NCI-H510A (cell line): Measurements from ENCODE around the gene CCDC148.
A peak's percentile ranks its signal among the peaks of the same experiment; 100 is the strongest.

Source experiments
- DNase-seq: peaks from one replicate; lab custom pipeline; 2025; lab: John Stamatoyannopoulos, UW

Gene CCDC148

DNA sequence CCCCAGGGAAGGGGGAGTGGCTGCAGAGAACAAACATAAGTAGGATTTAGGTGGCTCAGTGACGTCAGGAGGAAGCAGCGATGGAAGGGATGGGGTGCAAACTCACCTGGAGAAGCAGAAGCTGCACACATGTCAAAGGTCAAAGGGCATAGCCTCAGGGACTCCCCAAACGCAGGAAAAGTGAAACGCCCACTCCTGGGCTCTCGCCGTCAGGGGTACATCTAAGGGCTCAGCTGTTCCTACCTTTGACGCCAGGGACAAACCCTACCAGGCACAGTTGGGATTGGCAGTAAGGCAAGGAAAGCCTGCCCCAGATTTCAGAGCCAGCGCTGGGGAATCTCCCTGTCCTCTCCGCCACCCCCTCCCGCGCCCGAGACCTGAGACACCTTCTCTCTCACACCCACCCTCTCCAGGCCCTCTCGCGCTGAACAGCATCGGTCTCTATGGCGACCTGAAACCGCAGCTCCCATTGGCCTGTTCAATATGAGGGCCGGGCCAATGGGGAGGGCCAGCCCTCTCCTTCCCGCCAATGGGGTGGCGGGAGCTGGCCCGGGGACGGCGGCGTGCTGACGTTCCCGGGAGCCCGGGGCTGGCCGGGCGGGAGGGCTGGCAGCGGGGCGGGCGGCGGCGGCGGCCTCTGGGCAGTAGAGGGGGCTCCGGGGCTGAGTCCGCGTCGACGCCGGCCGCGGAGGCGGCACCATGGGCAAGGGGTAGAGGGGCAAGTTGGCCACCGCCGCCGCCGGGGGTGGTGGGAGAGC is at the start of gene CCDC148, which contains the start of gene PKP4:
Gene CCDC148, minus strand, starts transcription at position 445 of the 758 bp plus-strand sequence. Its CDS starts 314 bp downstream, at position 131.
Gene PKP4, plus strand, starts transcription at position 644 of the 758 bp plus-strand sequence. CDS start 76,233 bp downstream, outside the sequence.
- DNase-seq = peak; percentile 77

DNA sequence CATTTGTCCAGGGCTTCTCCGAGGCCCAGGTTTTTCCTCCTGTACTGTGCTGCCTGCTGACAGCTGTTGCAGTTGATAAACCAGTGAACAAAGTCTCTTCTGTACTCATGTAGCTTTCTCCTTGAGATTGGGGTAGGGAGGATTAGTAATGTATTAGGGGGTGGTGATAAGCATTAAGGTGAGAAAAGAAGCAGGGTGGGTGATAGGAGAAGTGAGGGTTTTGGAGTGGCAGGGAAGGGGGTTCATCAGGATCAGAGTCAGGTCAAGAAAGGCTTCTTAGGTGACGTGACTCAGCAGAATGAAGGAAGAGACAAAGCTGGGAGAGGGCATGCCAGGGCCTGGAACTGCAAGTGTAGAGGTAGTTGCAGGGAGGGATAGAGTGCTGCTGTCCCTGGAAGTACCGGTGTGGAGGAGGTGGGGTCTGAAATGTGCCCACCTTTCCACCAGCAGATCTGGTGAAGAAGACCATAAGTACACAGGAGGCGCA is 48.9 kb upstream of the CCDC148 start:
- no peak for DNase-seq

DNA sequence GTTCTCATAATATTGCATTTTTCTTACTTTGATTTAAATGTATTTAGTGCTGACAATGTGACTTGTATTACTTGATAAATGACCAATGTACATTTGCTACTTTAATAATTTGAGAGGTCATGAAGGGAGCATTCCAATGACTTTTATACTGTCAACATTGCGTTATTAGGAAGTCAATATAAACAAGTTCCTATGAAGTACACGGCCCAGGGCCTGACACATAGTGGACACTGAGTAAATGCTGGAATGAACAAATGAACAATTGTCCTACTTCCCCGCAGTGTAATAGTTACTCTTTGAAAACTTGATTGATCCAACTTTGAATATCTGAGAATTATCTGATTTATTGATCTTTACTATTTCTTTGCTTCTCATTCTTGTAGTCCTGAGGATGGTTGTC is 47.5 kb upstream of the CCDC148 start:
- DNase-seq = no peak

DNA sequence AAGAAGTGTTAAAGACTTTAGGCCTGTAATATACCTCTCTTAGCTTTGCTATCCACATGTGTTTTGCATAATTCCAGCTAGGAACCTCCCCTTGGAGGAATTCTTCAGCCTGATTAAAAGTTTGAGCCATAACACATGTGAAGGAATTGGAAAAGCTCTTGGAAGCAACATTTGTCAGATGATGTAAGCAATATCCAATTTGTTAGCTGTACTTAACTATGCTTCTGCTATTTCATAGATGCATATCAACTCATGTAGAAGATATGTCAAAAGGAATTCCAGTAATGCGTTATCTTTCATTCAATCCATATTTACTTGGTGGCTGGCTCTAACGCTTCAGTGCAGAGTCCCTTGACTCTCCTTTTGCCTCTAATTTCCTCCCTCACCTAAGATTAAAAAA is 46.4 kb upstream of the CCDC148 start:
- no peak for DNase-seq

DNA sequence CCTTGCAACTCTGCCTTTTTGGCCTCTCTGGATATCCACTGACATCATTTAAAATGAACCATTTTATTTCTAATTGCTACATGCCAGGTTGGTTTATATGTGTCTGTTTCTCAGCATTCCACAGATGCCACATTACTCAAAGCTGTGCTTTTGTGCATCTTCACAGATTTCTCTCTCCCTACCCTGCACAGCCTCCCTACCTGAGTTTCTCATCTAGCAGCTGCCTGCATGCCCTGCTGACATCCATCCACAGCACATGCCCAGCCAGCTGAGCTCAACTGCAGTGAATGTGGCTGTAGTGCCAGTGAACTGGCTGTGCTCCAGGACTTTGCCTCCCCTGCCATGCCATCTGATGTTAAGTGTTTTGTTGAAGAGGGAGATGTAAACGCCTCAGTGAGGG is 44.7 kb upstream of the CCDC148 start:
- DNase-seq = peak; percentile 21

DNA sequence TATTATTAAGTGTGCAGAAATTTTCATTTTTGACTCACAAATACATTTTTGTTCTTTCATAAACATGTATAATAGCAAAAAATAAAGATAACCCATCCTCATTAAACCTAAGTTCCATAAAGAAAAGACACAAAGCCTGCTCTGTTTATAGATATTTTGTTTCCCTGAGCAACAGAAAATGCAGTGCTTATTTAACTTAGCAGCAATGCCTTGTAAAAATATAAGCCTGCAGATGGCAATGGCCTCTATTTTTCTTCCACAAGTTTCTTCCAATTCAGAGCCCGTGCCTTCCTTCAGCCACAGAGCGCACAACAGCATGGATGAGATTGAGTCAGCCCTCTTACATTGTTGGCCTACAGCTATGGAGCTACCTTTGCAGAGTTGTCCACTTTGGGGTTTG is 43.8 kb upstream of the CCDC148 start:
- DNase-seq = no peak

DNA sequence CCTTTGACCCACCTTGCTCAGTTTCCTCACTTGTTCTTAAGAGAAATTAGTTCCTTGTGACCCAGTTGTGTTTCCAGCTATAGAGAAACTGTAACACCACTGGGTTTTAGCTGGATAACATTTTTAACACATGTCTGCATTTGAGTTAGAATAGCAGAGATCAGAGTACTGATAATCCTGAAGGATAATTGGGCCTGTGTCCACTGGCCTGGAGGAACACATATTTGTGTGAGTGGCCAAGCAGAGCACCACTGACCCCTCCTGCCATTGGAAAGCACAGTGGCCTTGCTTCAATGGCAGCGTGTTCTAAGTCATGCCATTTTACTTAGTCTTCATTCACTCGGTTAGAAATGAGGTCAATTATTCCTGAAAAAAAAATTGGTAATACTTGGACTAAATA is 42.8 kb upstream of the CCDC148 start:
- no peak for DNase-seq

DNA sequence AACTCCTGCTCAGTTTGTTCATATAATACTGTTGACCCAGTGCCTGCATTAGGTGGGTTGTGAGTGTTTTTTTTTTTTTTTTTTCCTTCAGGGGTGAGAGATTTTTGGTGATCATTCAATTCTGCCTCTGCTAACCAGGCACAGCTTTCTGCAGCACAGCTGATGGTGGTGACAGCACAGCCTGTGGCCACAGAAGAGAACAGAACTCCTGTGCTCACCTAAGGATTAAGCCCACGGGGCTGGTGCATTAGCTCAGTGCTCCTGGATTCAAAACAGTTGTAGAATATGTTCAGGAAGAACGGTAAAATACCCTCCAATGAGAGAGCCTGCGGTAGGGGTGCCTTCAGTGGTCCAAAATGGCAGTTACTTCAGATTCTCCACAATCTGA is 42.2 kb upstream of the CCDC148 start:
- DNase-seq = no peak

DNA sequence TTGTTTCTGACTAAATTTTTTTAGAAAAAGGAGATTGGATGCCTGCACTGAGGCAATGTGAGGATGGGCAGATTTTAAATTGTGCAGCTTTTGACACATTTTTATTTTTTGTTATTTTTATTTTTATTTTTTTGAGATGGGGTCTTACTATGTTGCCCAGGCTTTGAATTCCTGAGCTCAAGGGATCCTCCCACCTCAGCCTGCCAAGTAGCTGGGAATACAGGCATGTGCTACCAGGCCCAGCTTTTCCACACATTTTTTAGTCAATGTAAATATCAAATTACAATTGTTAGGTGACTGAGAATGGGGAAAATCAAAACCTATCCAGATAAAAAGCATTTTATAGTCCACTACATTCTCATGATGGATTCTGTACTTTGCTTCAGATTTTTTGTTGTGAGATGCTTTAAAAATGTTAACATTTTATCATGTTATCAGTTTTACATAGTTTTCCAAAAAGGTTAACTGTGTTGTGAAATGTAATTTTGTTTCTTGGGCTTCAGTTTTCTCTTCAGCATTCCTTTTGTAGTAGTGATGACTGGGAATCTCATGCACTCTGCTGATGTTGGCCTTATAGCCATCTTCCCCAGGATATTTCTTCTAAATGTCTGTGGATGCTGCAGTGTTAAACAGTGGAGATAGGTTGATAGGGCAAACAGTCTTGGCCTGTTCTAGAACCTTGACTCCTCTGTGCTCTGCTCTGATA is 41.6 kb upstream of the CCDC148 start:
- DNase-seq = no peak

DNA sequence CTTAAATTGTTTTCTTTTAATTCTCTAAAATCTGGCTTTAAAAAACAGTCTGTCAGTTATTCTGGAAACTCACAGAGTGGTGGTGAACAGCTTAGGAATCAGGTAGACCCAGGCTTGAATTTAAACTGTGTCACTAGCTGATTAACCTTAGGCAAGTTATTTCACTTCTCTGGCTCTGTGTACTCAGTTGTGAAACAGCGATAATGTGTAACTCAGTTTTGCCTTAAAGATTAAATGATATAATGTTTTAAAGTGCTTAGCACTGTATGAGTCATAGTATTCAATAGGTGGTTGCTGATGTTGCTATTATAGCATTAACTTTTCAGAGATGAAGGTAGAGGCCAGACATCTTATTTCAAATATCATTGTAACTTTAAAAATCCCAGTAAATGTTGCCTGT is 40.9 kb upstream of the CCDC148 start:
- no peak for DNase-seq

DNA sequence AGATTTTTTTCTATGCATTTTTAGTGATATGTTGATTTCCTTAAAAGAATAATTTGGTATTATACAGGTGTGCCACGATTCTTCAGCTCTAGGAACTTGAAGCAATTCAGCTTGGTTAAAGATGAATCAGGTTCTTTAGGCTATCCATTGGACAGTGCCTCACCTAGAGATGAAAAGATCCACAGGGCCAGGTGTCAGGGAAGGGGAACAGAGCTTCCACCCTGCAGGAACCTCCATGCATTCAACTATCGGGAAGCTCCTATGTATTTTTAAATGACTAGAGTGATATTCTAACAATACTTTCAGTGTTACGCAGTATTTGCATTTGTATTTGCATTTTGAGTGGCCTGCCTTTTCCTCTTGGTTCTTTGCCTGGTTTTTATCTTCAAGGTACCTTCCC is 40.4 kb upstream of the CCDC148 start:
- no peak for DNase-seq

DNA sequence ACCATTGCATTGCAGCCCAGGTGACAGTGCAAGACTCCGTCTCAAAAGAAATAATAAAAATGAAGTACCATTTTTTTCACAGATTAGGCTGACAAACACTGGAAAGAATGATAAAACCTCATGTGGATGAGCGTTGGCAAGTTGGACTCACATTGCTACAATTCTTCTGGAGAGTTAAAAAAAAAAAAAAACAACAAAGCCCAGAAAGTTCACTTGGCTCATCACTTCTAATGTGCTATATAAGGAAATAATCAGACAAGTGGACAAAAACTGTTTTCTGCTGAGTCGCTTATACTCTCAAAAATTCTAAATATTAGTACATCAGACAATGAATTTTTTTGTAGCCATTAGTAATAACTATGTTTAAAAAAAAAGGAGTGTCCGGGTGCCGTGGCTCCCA is 38.6 kb upstream of the CCDC148 start:
- DNase-seq = no peak

DNA sequence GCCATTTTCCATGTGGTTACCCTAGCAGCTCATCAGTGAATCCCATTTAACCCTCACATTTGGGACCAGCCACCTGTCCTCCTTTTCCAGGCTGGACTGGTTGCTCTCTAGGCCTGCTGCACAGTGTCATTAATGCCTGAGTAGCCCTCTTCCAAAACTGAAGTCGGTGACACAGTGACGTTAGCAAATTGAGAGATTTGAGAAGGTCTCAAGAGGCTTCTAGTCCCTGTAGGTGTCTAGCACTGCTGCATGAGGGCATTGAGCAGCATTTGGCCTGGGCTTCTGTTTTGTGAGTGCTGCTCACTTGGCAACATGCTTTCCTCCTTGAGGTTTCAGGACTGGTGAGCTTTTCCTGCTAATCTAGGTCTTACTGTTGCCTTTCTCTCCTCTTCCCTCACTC is 36.9 kb upstream of the CCDC148 start:
- no peak for DNase-seq

DNA sequence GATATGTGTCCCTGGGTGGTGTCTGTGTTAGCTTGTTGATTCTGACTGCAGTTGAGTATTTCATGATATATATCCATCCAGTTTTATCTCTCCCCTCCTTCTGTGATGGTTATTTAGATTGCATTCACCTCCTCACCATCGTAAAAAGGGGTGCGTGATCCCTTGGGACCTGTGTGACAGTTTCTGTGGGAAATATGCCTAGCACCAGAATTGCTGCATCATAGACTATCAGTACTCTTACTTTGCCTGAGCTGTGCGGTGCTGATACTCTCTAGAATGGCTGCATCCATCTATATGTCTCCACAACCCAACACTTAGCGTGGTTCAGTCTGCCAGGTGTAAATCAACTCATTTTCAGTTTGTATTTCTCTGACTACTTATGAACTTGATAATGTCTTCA is 34.5 kb upstream of the CCDC148 start:
- DNase-seq = no peak

DNA sequence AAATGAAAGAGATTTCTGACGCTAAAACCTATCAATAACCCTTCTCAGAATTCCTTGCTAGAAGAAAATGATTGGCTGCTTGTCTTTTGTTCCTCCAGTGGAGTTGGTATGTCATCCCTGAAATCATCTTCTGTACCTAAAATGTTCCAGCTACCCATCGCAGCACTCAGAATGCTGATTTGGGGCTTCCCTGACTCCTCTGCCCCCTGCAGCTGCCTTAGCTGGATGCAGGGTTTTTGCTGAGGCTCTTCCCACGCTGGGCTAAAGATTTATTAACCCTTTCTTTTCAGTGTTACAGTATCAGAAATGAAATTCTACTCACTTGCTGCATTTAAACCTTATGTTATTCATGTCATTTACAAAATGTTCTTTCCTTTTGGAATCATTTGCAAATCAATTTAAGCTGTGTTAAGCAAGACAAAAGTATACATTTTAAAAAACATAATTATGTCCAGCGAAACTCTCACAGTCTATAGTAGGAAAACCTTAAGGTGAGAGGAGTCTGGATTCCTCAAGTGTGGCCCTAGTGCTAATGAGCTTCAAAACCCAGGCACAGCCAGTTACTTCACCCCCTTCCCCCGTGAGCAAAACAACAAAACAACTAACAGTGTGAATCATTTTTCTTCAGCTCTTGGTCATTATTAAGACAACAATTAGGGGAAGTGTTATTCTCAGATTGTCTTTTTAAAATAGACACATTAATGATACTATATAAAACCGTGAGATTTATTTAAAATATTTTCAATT is 33.0 kb upstream of the CCDC148 start:
- no peak for DNase-seq

DNA sequence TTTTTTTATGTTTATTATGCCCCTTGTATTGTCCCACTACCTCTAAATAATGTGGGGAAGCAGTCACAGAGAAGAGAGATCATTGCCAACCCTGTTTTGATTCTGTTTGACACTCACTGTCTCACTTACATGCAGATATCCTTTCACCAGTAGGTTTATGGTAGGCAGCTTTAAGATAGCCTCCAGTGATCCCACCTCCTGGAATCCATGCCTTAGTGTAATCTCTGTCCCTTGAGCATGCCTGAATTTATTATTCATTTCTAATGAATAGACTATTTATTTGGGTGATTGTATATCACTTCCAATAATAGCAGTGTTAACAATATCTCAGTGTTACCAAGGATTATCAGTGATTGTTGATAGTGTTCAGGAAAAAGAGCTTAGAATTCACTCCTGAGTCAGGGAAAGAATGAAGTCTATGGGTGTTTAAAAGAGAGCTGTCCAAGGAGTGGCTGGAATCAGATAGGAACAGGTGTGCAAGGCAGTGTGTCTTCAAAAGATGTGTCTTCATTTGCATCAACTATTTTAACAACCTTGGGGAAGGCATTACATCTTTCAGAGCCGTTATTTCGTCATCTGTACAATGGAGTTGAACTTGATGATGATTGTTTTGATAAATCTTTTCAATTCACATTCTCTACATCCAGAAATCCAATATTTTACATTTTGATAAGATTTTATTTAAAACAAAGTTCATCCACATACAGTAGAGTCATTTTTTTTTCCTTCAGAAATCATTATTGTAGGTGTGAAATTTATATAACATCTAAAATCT is 32.1 kb upstream of the CCDC148 start:
- no peak for DNase-seq

DNA sequence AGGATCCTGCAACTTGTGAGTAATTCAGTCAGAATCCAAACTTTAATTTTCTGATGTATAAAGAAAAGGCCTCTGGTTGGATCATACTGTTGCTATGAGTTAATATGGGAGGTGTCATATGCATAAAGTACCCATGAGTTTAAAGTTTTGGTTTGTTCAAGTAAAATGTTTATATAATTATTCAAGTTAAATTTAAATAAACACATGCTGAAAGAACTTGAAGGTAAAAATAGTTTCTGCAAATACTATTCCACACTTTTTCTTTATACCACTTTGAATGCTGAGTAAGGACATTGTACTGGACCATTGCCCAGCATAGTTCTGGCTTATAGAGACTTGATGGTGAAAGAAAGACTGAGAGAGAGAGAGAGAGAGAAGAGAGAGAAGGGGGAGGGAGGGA is 30.9 kb upstream of the CCDC148 start:
- no peak for DNase-seq

DNA sequence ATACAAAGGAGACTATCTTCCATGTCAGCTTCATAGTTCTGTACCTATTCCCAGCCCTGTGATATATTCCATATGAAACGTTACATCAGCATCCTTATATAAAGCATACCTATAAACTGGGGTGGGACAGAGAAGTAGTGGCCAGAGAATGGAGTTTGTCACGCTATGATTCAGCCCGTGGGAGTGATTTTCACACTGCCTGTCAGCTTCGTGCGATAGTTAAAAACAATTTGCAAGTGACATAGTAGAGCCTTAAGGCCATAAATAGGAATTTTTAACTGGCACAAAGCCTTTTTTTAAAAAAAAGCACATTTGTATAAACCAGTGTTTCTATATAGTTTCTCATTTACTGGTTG is 30.4 kb upstream of the CCDC148 start:
- DNase-seq = no peak

DNA sequence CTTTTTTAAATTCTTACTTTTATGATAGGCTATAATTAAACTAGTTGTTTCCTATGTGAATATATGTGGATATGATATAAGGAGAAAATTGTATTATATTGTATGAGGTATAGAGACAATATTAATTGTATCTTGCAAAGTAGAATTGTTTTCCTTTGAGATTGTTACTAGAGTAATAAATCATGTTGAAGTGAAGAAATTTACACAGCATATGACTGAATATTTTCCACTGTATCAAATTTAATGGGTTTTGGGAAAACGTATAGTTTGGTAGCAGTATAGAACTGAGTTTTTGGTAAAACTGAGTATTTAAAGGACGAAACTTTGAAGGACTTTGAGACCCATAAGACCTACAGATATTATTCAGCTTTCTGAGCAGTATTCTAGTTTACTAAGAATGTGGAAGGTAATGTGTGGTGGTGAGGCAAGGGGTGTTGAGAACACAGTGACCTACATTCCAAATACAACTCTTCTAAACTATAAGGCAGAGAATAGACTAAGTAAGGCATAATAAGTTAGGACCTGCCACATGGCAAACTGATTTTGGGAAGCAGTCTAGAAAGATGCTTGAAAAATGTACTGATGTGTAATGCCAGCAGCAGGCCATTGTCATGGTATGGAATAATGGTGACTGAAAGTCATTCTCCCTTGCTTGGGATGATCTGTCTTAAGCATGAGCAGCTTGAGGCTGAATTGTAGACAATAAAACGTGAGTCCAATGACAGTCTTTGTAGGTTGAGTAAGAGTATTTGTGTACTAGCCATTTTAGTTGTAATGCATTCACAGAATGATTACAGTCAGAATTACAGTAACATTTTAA is 29.8 kb upstream of the CCDC148 start:
- DNase-seq = no peak

DNA sequence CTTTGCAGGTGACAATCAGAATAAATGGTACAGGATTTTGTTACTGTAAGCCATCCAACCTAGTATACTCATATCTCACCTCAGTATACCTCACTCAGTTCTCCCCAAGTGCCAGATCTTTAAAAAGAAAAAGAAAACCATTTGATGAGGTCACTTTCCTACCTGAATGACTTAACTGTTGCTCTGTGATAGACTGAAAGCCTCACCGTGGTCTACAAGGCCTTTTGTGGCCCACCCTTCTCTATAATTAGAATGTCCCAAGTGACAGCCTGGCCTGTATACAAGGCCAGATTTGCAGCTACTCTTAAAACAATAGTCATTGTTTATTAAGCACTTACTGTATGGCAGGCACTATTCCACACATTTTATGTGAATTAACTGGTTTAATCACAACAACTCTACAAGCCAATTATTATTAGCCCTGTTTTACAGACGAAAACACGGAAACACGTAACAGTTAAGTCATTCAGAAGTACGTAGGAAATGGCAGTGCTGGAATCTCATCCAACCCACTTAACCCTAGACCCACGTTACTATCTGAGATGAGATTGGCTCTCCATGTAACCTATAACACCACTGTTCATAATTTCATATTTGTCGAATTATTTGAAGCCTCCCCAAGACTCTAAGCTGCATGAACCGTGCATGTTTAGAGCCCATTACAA is 28.5 kb upstream of the CCDC148 start:
- no peak for DNase-seq

DNA sequence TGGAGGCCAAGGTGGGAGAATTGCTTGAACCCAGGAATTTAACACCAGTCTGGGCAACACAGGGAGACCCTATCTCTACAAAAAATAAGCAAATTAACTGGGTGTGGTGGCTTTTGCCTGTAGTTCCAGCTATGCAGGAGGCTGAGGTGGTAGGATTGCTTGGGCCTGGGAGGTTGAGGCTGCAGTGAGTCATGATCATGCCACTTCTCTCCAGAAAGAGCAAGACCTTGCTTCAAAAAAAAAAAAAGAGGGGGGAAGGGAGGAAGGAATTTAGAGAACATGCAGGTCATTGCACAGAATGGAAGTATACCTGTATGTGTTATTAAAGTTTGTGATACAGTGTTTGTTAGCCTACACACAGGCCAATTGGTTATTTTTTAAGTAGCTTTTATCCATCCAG is 26.0 kb upstream of the CCDC148 start:
- DNase-seq = no peak
